Measurements from ENCODE around the gene GRK3.

Gene GRK3

DNA sequence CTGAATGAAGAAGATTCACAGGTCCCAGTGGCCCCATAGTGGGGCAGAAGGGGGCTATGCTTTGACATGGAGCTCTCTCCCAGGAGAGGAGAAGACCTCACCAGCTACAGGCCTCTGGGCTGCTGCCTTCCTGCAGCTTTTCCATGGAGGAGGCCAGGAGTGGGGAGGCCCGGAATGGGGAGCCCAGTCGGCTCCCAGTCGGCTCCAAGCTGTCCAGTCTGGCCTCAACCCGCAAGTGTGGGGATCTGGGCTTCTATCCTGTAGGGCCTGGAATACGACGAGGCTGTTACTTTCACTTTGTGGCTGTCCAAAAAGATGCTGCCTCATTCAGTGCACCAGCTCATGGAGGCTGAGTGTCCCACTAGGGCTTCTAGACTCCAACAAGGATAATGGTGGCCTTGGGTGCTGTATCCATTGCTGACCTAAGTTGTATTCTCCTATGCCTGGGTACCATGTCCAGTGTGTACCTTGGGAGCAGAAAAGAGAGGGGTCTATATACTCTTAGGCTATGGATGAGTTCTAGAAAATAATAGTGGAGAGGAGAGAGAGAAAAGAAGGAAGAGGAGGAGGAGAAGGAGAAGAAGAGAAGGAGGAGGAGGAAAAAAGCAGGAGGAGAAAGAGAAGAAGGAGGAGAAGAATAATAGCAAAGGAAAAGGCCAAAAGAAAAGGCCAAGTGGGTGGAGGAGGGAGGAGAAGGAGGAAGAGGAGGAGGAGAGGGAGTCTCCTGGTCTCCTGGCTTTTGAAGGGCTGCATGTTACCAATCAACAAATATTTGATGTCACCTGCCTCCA is 178.6 kb downstream of the GRK3 start:
- no peak for DNase-seq

GRCh38 chr22:25744694-25745093 is 180.2 kb downstream of the GRK3 start:
- no peak for DNase-seq

GRCh38 chr22:25745341-25746011 is 181.0 kb downstream of the GRK3 start:
- DNase-seq: no peak

GRCh38 chr22:25746012-25746373 is 181.5 kb downstream of the GRK3 start:
- no peak for DNase-seq

DNA sequence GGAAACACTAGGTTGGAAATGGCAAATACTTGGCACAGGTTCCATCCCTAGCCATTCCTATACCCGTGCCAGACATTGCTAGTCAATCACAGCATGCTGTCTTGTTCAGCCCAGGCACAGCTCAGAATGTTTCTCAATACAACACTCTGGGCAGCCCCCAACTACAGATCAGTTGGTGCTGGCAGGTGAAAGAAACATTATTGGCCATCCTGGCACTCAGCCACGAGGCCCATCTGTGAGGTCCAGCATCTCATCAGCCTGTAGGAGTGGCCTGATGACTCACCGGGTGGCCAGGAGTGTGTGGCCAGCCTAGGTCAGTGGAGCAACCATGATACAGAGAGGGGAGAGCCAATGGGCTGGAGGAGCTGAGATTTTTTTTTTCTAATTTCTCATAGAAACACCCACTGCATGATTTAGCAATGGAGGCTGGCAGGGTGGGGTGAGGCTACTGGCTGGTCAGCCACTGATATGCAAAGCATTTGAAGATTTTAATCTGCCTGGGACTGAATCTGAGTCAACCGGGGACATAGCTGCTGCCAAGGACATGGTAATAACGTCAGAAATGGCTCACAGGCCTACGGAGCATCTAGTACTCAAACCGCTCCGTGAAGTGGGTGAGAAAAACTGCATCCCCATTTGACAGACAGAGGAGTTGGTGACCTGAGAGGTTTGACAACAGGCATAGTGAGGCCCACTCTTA is 182.9 kb downstream of the GRK3 start:
- DNase-seq: no peak

DNA sequence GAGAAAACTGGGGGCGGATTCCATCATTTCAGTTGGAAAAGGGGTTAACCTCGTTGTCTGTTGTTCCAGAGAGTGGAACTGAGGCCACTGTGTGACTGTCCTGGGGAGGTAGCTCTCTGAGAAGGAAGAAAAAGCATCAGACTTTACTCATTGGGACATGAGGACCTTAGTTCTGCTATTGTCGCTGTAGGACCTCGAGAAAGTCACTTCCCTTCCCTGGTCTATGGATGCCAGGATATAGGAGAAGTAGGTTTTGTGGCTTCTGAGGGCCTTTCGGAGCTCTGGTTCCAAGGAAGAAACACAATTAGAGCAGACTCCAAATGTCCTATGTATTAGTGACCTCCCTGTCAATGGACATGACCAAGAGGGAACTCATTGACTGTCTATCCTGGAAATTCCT is 183.7 kb downstream of the GRK3 start:
- no peak for DNase-seq

- no peak for DNase-seq
Measured at GRCh38 chr22:25748704-25749103, 184.2 kb downstream of the GRK3 start.

- no peak for DNase-seq
Measured at GRCh38 chr22:25749420-25750169, 185.1 kb downstream of the GRK3 start.

GRCh38 chr22:25750569-25751173 is 186.2 kb downstream of the GRK3 start:
- DNase-seq: no peak

DNA sequence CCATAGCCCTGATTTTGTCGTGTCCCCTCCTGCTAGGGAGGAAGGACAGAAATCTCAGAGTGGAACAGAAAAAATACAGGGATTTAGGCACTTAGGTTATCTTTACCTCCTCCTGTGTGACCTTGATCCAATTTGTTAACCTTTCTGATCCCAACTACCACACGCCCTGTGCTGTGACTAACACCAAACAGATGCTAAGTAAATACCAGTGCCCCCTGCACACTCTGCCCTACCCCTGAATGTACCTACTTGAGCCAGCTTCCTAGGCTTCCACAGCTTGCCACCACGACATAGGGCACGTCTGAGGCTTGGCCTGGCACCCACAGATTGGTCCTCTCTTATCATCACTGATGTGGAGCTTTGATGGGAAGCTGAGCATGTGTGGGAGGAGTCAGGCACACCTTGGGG is 186.7 kb downstream of the GRK3 start:
- DNase-seq: no peak

DNA sequence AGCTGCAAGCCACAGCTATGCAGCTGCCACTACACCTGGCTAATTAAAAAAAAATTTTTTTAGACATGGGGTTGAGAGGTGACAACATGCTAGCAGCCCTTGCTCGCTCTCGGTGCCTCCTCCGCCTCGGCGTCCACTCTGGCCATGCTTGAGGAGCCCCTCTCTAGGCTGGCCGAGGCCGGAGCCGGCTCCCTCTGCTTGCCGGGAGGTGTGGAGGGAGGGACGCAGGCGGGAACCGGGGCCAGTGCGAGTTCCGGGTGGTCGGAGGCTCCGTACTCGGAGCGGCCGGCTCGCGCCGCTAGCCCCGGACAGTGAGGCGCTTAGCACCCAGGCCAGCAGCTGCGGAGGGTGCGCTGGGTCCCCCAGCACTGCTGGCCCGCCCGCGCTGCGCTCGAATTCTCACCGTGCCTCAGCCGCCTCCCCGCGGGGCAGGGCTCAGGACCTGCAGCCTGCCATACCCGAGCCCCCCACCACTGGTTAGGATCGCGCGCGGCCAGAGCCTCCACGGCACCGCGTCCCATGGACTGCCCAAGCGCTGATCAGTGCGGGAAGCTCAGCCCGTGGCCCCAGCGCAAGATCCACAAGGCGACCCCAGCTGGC is 188.2 kb downstream of the GRK3 start:
- DNase-seq: no peak

DNA sequence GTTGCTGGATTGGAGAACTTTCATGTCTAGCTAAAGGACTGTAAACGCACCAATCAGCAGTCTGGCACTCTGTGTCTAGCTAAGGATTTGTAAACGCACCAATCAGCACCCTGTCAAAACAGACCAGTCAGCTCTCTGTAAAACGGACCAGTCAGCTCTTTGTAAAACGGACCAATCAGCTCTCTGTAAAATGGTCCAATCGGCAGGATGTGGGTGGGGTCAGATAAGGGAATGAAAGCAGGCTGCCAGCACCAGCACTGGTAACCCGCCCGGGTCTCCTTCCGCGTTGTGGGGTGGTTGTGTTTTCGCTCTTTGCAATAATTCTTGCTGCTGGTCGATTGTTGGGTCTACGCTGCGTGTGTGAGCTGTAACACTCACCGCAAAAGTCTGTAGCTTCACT is 188.8 kb downstream of the GRK3 start:
- no peak for DNase-seq

DNA sequence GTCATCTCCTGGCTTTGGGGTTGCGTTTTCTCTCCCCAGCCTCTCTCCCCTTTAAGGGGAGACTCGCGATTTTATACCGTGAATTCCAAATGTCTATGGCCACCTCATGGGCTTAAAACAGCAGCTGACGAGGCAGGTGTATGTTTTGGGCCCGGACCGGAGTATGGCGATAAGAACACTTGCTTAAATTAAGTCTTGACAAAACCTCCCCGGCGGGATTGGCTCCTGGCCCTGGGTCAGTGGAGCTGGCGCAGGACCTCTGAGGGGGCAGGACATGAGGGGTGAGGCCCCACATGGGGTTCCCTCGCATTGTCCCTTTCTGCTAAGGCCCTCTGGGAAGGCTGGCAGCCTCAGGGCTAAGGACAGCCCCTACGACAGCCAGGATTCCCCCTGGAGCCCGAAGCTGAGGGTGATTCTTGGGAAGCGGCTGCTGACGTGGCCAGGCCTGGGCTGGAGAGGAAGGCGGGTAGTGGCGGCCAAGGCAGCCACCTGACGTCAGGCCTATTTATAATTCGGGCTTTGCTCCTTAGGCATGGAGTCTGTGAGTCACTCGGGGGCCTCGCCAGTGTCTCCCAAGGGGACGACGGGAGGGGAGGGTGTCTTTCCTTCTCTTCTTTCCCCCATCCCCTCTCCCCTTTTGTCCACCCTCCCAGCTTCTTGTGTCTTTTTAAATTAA is 190.2 kb downstream of the GRK3 start:
- DNase-seq: no peak

DNA sequence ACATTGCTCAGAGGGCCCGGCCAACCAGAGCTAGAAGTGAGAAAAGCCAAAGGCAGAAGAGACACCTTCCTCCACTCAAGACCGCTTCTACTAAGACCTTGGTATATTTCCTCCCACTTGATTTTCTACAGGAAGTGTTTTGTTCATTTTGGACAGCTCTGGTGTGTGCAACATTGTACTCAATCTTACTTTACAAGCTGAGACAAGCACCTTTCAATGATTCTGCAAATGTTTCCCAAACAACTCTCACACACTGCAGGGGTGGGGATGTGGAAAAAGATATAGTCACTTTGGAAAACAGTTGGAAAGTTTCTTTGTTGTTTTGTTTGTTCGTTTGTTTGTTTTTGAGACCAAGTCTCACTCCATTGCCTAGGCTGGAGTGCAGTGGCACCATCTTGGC is 193.2 kb downstream of the GRK3 start:
- DNase-seq: no peak

DNA sequence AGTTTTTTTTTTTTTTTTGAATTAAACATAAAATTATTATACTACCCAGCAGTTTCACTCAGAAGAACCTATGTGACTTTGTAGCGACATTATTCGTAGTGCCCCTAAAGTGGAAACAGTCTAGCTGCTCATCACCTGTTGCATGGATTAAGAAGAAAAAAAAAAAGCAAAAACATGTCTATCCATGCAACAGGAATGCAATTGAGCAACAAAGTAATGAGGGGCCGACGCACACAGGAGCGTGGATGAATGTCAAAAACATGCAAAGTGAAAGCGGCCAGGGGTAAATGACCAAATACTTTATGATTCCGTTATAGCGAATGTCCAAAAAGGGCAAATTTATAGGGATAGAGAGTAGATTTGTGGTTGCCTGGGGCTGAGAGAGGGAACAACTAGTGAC is 193.8 kb downstream of the GRK3 start:
- DNase-seq: no peak

- no peak for DNase-seq
Measured at GRCh38 chr22:25759825-25760231, 195.4 kb downstream of the GRK3 start.

DNA sequence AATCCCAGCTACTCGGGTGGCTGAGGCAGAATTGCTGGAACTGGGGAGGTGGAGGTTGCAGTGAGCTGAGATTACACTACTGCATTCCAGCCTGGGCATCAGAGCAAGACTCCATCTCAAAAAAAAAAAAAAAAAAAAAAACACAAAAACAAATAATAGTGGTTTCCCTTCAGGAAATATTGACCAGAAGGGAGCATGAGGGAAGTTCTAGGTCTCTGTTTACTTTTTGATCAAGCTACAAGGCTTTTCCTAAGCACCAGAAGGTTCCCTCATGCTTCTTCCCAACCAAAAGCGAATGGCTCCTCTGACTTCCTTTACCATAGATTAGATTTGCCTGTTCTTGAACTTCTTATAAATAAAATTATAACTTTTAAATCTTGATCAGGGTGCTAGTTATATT is 195.8 kb downstream of the GRK3 start:
- DNase-seq: no peak

- no peak for DNase-seq
Measured at GRCh38 chr22:25760848-25761595, 196.5 kb downstream of the GRK3 start.

DNA sequence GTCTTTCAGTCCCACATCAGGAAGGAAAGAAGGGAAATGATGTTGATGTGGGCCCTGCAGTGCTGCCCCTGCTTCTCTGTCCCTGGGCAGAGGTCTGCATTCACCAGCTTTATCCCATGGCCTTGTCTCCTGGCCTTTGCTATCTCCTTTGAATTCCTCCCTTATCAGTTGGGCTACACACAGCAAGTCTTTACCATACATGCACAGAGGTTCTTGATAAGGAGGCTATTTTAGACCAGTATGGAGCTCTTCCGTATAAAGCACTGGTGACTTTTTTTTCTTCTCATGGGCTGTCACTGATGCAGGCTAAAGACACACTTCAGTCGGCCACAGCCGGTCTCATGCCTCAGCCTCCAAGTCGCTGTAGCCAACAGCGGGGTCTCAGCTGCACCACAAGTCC is 197.7 kb downstream of the GRK3 start:
- DNase-seq: no peak

- no peak for DNase-seq
Measured at GRCh38 chr22:25763239-25763777, 198.8 kb downstream of the GRK3 start.
